Thymus (tissue), 11 donors: ENCODE measurements around the gene HTR4. TPM values are rescaled to one million over a fixed set of nuclear protein-coding genes. Genes with fewer than 3 reads are reported as not detected.

Source experiments
- DNase-seq, 9 donors: peaks; one replicate each; pipeline ENCODE4 v3.0.0-alpha.2; 2013; ENCODE audit warnings: low spot score in 9 of 9, low read depth in 6 of 9, missing footprints in 1 of 9
- H3K27ac ChIP-seq, 2 donors: one replicate each; pipeline ENCODE4 v1.5.1; 2013; ENCODE audit warnings: control low read depth in 1 of 2, low read depth in 1 of 2, low read length in 1 of 2, mild to moderate bottlenecking in 1 of 2, moderate library complexity in 1 of 2
- H3K27me3 ChIP-seq, 2 donors: one replicate each; pipeline ENCODE4 v1.5.1; 2013; ENCODE audit warnings: low read length in 1 of 2; ENCODE audit not compliant: control insufficient read depth in 2 of 2, insufficient read depth in 1 of 2
- H3K36me3 ChIP-seq, 2 donors: one replicate each; pipeline ENCODE4 v1.5.1; 2013; ENCODE audit warnings: low read length in 1 of 2, mild to moderate bottlenecking in 1 of 2, moderate library complexity in 1 of 2; ENCODE audit not compliant: control insufficient read depth in 2 of 2, insufficient read depth in 2 of 2
- H3K4me1 ChIP-seq, 2 donors: one replicate each; pipeline ENCODE4 v1.5.1; 2013; ENCODE audit warnings: low read length in 2 of 2; ENCODE audit not compliant: control insufficient read depth in 2 of 2, insufficient read depth in 2 of 2
- H3K4me3 ChIP-seq, 2 donors: one replicate each; pipeline ENCODE4 v1.5.1; 2013; ENCODE audit warnings: low read length in 2 of 2, control low read depth in 1 of 2, mild to moderate bottlenecking in 1 of 2
- H3K9me3 ChIP-seq, 2 donors: one replicate each; pipeline ENCODE4 v1.5.1; 2013; ENCODE audit warnings: low read length in 1 of 2, mild to moderate bottlenecking in 1 of 2; ENCODE audit not compliant: control insufficient read depth in 2 of 2, insufficient read depth in 1 of 2
- WGBS: extraction: QIAGEN DNeasy Blood & Tissue Kit; methylation state at CpG from one replicate; pipeline ENCODE4 v1.1.7; 2013; 5-methylcytosine and 5-hydroxymethylcytosine counted together
- polyA plus RNA-seq: library from polyadenylated mRNA; stranded (reverse); fragments of 200-250 nt; gene quantifications from one replicate; pipeline ENCODE4 v1.2.3, GENCODE V29; 2013
- total RNA-seq: library from RNA; stranded (reverse); fragments of 120-200 nt; gene quantifications from one replicate; pipeline ENCODE4 v1.2.4, GENCODE V29; 2013
- donor health status: healthy.

The HTR4 gene
- total and polyA plus RNA-seq, 2 donors: 0.05 TPM; not detected in 1

DNA sequence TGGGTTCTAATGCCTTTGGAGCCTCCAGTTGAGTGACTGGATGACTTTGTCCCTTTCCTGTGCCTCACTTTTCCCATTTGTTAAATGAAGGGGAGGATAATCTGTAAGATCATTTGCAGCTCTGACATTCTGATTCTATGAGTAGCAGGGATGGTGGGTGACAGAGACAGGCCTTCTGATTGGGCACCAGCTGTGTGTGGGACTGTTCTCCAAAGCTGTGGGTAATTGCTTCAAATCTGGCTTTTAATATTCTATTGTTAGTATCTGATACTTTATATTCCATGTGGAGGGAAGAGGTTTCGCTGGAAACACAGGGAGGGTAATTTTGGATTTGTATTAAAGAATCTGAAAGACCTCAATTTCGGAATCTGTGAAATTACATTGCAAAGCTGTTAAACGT is 167.9 kb downstream of the HTR4 start:
- Histone ChIP-seq H3K9me3 (no peaks in the 10 kb centered on the region), H3K4me1 (no peaks in the 10 kb centered on the region), H3K36me3 (no peaks in the 10 kb centered on the region), H3K4me3 (no peak overlapping the region), H3K27ac (no peak overlapping the region), H3K27me3 (peaks cover 0 to 18% of the 10 kb centered on the region in 2 donors)
- 91% methylated on average over 3 of the region's 3 CpGs for WGBS
- DNase-seq: no peak

DNA sequence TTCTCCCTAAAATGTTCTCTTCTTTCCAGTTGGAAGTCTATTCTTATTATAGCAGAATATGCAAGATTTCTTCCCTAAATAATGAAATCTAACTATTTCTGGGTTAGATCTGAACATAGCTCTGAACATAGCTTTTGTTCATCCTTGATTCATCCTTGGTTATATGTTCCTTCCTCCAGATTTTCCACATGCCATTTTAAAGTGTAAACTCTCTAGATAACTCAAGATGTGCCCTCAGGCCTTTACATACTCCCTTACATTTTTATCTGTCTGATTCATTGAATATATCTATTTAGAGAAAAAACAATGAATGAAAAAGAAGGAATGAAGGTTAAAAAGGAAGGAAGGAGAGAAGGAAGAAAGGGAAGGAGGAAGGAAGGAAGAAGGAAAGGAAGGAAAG is 169.7 kb downstream of the HTR4 start:
- Histone ChIP-seq H3K27me3 (peaks cover 0 to 13% of the 10 kb centered on the region in 2 donors), H3K36me3 (no peaks in the 10 kb centered on the region), H3K4me3 (no peak overlapping the region), H3K27ac (no peak overlapping the region), H3K9me3 (no peaks in the 10 kb centered on the region), H3K4me1 (no peaks in the 10 kb centered on the region)
- no peak for DNase-seq

DNA sequence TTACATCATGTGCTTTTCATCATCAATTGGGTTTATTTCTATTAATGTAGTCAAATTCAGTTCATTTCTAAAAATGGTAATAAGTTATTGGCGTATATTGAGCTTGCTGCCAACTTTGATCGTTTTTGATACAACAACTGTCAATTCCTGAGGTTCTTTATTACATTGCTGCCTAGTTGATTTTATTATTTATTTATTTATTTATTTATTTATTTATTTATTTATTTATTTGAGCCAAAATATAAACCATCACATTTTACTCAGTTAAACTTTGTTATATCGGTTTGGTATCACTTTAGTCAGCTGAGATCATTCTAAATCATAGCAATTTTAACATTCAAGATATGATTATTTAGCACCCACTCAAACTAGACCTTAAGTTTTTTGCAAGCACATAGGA is 170.6 kb downstream of the HTR4 start:
- H3K4me3 ChIP-seq: no peak overlapping the region
- 96% methylated on average over 3 of the region's 3 CpGs for WGBS
- no peak overlapping the region for H3K27ac ChIP-seq
- no peaks in the 10 kb centered on the region for H3K9me3 ChIP-seq
- DNase-seq: no peak
- H3K4me1 ChIP-seq: no peaks in the 10 kb centered on the region
- no peaks in the 10 kb centered on the region for H3K36me3 ChIP-seq
- H3K27me3 ChIP-seq: peaks cover 0 to 15% of the 10 kb centered on the region in 2 donors

DNA sequence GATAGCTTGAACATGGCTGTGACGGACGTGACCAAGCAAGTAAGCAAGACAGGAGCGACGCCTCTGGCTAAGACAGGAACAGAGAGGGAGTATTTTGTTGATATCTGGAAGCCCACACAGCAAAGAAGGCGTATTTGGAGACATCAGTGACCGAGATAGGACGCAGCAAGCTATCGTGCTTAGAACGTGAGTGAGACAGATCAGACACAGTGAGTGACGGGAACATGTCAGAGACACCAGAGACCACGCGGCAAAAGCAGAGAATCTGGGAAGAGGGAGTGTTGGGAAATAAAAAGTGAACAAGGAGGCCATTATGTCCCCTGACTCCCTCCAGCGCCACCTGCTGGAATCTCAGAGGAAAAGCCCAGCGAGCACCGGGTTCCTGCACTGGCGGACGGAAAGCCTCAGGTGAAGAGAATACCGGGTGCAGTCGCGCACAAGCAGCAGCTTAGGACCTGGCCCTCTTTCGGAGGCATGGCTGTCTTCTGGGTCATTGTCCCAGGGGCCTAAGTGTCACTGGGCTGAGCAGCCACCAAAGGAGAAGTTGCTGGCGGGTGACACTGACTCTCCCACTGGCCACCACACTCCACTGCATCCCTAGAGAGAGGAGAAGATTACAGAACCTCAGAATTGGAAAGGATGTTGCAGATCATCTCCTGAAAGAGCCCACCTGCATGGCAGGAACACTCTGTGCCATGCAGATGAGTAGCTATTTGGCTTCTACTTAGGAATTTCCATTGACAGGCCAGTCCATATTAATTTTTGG is 171.4 kb downstream of the HTR4 start:
- Histone ChIP-seq H3K4me1 (no peaks in the 10 kb centered on the region), H3K9me3 (no peaks in the 10 kb centered on the region), H3K27ac (no peak overlapping the region), H3K27me3 (peaks cover 0 to 15% of the 10 kb centered on the region in 2 donors), H3K36me3 (no peaks in the 10 kb centered on the region), H3K4me3 (no peak overlapping the region)
- DNase-seq: peak in 8 of 9 donors; percentile 11 to 63 (median 37)
- 43% methylated on average over 22 of the region's 22 CpGs for WGBS

DNA sequence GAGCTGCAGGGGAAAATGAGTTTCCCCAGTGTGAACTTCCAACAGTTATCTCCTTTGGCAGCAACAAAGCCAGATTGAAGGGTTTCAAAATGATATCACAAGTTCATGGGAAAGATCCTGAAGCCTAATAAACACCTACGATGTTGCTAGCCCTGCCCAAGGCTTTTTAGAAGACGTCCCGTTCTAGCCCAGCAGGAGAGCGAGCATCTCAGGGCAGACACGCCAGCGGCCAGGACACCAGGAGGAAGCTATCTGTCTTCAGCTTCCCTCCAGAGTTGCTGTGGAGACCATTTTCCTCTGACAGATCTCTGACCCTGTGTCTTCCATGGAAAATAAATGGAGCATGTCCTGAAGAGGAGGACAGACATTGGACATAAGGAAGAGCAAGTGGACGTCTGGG is 172.1 kb downstream of the HTR4 start:
- no peaks in the 10 kb centered on the region for H3K4me1 ChIP-seq
- DNase-seq: no peak
- H3K27ac ChIP-seq: no peak overlapping the region
- no peaks in the 10 kb centered on the region for H3K9me3 ChIP-seq
- H3K27me3 ChIP-seq: peaks cover 0 to 15% of the 10 kb centered on the region in 2 donors
- H3K4me3 ChIP-seq: no peak overlapping the region
- no peaks in the 10 kb centered on the region for H3K36me3 ChIP-seq
- 74% methylated on average over 7 of the region's 7 CpGs for WGBS

DNA sequence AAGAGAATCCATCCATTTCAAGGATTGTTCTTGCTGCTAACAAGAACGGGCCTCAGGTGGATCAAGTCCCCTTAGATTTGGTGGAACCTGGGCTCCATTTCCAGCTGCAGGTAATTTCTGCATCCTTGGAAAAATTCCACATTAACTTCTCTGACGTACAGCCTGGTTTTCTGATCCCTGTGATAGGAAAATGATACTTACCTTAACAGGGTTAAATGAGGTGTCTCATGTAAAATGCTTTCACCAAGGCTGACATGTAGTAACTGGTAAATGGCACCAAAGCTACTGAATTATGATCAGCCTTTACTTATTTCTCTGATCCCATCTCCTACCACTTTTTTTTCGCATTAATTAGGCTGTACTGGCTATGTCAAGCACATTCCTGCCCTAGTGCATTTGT is 176.9 kb downstream of the HTR4 start:
- Histone ChIP-seq H3K27me3 (peaks cover 0 to 8% of the 10 kb centered on the region in 2 donors), H3K27ac (no peak overlapping the region), H3K4me3 (no peak overlapping the region), H3K4me1 (no peaks in the 10 kb centered on the region), H3K9me3 (no peaks in the 10 kb centered on the region), H3K36me3 (no peaks in the 10 kb centered on the region)
- no peak for DNase-seq
- WGBS: 92% methylated on average over 3 of the region's 3 CpGs

DNA sequence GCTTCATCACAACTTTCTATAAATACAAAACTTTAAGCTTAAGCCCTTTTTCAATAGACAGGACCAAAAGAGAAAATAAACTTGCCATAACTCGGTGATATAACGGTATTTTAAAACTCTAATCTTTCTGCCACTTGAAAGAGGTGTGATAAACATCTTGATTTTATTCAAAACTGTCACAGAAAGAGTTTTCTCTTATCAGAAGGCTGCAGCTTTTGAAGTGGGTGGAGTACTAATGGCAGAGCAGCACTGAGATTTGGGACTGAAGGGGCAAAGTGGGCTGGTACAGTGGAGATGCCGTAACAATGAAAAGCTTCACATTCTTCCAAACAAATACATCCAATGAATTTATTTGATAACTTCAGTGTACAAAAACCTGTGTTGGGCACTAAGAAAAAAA is 178.0 kb downstream of the HTR4 start:
- no peak for DNase-seq
- Histone ChIP-seq H3K27me3 (peaks cover 0 to 2% of the 10 kb centered on the region in 2 donors), H3K4me3 (no peak overlapping the region), H3K9me3 (no peaks in the 10 kb centered on the region), H3K27ac (no peak overlapping the region), H3K36me3 (no peaks in the 10 kb centered on the region), H3K4me1 (no peaks in the 10 kb centered on the region)
- 85% methylated on average over 3 of the region's 3 CpGs for WGBS

DNA sequence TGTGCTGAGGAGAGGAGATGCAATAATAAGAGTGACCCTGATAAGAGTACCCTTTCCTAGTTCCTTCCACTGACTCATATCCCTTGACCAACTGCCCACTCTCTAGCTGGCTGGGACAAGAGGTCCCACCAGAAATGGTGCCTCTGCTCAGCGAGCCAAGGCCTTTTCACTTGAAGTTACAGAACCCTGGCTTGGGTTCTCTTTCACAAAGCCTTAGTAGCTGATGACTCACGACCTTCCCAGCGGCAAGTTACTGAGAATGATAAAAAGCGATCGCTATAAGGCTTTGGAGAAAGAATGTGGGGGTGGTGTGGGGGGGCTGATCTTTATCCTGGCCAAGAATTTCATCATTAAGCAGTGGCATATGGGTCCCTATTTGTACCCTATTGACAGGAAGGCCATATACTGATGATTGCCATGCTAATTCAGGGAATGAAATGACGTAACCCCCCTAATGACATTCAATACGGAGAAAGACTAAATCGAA is 180.3 kb downstream of the HTR4 start:
- Histone ChIP-seq H3K27me3 (peaks cover 0 to 2% of the 10 kb centered on the region in 2 donors), H3K27ac (no peak overlapping the region), H3K4me3 (no peak overlapping the region), H3K9me3 (no peaks in the 10 kb centered on the region), H3K4me1 (no peaks in the 10 kb centered on the region), H3K36me3 (no peaks in the 10 kb centered on the region)
- 95% methylated on average over 8 of the region's 8 CpGs for WGBS
- no peak for DNase-seq

DNA sequence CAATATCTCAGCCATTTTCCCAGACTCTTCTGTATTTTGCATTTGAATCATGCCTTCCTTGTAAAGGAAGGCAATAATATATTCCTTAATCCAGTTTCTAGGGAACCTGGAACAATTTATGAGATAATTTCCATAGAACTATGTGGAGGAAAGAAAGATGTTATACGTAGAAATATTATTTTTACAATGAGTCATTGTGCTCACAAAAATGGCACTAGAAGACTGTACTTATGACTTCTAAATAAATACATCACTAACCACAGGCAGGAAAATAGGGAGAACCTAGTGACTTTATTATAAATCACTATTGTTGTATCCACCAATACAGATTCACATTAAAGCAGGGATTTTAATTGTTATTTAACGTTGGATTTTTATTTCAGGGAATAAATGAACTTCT is 182.9 kb downstream of the HTR4 start:
- no peaks in the 10 kb centered on the region for H3K4me1 ChIP-seq
- H3K27ac ChIP-seq: no peak overlapping the region
- no peak overlapping the region for H3K4me3 ChIP-seq
- H3K27me3 ChIP-seq: no peaks in the 10 kb centered on the region
- no peak for DNase-seq
- H3K9me3 ChIP-seq: no peaks in the 10 kb centered on the region
- no peaks in the 10 kb centered on the region for H3K36me3 ChIP-seq
- WGBS: 93% methylated on average over 2 of the region's 2 CpGs
